Iris pigment epithelial cell (primary cell): ENCODE results near the gene DAPK1.

Source experiments
- DNase-seq: peaks from one replicate; pipeline ENCODE4 v3.0.0-alpha.2; 2011; ENCODE audit warnings: low read depth

Gene DAPK1

GRCh38 chr9:87685871-87686519 is 188.3 kb downstream of the DAPK1 start:
- peak; percentile 49 for DNase-seq

GRCh38 chr9:87686520-87687090 is 188.9 kb downstream of the DAPK1 start:
- no peak for DNase-seq

DNA sequence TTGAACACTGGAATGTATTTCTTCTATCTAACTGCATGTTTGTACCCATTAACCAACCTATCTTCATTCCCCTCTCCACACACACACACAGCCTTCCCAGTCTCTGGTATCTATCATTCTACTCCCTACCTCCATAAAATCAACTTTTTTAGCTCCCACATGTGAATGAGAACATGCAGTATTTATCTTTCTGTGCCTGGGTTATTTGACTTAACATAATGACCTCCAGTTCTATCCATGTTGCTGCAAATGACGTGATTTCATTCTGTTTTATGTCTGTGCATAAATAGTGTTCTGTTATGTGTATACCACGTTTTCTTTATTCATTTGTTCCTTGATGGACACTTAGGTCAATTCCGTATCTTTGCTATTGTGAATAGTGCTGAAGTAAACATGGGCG is 189.5 kb downstream of the DAPK1 start:
- no peak for DNase-seq

- no peak for DNase-seq
These were observed 196.6 kb downstream of the DAPK1 start for GRCh38 chr9:87694236-87694755.

DNA sequence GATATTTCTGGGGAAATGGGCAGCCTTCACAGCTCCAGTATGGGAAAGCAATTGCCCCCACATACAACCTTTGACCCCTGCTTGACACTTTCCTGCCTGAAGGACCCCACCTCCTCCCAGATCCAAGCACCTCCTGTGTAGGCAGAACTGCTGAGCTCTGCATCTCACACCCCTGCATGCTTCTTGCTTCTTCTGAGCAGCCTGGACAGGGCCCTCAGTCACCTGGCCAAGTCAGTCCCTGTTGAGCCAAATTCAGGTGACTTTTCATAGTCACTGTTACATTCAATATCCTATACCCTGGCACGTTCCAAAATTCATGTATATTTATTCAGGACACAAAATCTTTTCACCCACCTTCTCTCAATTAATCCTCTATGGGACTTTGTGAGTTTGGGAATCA is 197.9 kb downstream of the DAPK1 start:
- DNase-seq = no peak

DNA sequence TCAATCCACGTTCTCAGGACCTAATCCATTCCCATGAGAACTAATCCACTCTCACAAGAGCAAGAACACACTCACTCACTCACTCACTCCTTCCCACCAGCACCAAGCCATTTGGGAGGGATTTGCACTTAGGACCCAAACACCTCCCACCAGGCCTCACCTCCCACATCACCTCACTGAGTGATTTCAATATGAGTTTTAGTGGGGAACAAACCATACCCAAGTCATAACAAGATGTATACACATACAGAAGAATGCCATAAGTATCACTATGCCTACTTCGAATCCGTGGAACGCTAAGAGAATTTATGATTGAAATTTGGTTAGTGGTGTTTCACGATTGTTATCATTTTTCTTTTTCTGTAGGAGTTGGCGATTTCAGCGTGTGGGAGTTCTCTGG is 199.0 kb downstream of the DAPK1 start:
- DNase-seq = no peak

DNA sequence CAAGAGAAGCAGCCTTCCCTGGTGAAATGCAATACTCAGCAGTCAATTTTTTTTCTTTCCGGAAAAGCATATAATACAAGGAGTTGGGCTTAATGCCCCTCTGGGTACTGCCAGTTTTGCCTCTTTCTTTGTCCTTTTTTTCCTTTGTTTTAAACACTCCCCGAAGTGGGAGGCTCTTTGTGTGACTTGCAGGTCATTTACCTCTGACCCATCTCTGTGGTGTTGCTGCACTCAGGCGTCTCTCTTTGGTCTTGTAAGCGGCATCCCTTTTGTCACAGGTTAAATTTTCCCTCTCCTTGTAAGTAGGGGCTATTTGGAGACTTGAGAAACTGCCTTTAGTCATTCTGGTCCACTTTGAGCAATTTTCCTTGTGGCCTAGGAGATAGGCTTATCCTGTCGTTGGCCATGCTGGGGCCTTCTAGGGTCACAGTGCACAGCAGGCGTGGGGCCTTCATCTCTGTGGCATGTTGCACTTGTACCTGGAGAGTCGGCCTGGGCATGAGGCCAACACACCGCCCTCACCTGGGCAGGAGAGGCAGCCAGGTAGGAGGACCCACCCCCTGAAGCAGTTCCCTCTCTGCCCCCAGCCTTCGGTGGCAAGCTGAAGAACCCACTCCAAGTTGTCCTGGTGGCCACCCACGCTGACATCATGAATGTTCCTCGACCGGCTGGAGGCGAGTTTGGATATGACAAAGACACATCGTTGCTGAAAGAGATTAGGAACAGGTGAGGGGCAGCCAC is 200.6 kb downstream of the DAPK1 start:
- DNase-seq = no peak

DNA sequence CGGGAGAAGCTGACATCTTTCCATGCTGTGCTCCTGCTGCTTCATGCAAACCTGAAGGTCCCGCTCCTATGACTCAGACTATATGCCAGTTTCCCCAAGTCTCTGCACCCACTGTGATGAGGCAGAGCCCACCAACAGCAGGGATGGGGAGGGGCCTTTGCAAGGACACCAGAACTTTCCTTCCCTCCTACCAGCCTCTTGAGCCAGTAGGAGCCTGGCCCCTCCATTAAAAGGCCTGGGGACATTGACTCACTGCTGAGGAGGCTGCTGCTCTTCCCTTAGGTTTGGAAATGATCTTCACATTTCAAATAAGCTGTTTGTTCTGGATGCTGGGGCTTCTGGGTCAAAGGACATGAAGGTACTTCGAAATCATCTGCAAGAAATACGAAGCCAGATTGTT is 202.2 kb downstream of the DAPK1 start:
- DNase-seq = no peak

DNA sequence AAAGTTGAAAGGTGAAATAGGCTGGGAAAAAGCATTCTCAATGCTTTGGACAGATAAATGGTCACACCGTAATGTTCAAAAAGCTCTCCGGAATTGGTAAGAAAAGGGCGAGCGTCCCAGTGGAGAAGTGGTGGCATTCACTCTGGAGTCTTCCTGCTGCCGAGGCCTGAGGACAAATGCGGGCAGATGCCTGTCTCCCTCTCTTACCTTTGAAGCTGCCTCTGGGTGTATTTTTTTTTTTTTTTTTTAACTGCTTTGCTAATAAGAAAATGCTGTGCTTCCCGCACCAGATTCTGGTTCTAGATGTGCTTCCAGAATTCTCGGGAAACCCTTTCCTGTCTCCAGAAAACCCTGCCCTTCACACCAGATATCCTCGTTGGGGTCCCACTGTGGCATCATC is 203.8 kb downstream of the DAPK1 start:
- DNase-seq = no peak

DNA sequence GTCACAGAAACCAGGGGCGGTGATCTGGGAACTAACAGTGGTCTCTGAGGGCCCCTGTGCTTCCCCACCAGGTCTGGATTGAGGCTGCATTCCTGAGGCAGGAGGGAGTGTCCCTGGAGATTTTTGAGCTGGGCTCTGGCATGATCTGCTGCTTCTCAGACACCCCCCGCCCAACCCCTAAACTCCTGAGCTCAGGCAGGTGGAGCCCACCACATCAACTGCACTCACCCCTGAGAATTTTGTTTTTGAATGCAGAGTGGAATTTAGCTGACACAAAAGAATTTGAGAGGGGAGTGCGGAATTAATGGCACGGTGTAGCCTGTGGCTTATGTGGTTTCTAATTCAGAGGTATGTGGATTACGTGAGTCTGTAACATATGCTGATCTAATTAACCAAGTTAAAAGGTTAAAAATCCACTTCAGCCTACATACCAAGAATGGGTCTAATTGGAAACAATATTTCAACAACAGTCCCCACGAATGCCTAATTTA is 204.3 kb downstream of the DAPK1 start:
- peak; percentile 34 for DNase-seq

GRCh38 chr9:87702921-87703320 is 205.3 kb downstream of the DAPK1 start:
- DNase-seq = no peak

- peak; percentile 38 for DNase-seq
These were observed 206.1 kb downstream of the DAPK1 start for GRCh38 chr9:87703636-87704276.

GRCh38 chr9:87704342-87704741 is 206.7 kb downstream of the DAPK1 start:
- no peak for DNase-seq

DNA sequence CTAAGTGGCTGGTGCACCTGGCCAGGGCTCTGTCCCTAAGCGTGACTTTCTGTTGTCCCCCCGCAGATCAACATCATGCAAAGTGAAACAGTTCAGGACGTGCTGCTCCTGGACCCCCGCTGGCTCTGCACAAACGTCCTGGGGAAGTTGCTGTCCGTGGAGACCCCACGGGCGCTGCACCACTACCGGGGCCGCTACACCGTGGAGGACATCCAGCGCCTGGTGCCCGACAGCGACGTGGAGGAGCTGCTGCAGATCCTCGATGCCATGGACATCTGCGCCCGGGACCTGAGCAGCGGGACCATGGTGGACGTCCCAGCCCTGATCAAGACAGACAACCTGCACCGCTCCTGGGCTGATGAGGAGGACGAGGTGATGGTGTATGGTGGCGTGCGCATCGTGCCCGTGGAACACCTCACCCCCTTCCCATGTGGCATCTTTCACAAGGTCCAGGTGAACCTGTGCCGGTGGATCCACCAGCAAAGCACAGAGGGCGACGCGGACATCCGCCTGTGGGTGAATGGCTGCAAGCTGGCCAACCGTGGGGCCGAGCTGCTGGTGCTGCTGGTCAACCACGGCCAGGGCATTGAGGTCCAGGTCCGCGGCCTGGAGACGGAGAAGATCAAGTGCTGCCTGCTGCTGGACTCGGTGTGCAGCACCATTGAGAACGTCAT is 208.5 kb downstream of the DAPK1 start:
- no peak for DNase-seq

DNA sequence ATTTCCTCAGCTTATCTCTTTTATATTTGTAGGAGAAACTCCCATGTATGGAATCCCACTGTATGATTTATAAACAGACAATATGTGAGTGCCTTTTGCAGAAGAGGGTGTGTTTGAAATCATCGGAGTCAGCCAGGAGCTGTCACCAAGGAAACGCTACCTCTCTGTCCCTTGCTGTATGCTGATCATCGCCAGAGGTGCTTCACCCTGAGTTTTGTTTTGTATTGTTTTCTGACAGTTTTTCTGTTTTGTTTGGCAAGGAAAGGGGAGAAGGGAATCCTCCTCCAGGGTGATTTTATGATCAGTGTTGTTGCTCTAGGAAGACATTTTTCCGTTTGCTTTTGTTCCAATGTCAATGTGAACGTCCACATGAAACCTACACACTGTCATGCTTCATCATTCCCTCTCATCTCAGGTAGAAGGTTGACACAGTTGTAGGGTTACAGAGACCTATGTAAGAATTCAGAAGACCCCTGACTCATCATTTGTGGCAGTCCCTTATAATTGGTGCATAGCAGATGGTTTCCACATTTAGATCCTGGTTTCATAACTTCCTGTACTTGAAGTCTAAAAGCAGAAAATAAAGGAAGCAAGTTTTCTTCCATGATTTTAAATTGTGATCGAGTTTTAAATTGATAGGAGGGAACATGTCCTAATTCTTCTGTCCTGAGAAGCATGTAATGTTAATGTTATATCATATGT is 210.3 kb downstream of the DAPK1 start:
- peak; percentile 50 for DNase-seq

GRCh38 chr9:87708546-87708945 is 210.9 kb downstream of the DAPK1 start:
- DNase-seq = no peak

GRCh38 chr9:87708986-87709728 is 211.5 kb downstream of the DAPK1 start:
- no peak for DNase-seq

- no peak for DNase-seq
These were observed 212.8 kb downstream of the DAPK1 start for GRCh38 chr9:87710443-87710842.

DNA sequence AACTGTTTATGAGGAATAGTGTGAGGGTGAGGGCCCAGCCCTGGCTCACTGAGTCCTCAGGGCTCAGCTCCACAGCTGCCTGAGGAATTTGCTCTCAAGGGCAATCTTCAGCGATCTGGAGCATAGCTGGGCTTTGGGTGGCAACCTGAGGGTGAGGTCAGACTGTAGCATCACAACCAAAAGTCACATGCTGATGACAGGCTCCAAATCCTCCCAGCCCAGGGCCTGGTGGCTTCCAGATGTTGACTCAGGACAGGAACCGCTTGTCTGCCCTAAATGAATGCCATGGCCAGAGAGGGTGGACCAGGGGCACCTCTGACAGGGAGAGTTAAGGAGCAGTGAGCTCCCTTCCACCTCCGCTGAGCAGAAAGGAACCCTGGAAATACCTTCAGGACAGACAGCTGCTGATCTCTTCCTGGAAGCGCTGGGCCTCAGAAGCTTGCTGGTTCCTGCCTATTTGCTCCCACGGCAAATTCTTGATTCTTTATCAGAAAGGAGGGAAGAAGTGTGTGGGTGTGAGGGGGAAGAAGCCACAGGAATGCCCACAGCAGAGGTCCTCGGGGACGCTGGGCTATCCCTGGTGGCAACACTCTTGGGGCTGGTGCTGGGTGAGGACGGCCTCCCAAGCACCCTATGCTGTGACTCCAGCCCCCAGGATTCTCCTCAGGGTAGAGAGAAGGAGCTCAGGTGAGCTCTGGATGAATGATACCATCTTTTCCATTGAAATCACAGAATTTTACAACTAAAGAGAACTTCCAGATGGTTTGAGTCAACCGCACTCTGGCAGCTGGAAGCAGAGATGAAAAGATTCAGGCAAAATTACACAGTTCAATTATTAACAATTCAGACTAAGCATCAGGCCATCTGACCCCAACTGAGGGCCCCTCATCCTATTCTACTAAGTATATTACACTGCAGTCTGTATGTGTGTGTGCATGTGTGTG is 214.5 kb downstream of the DAPK1 start:
- peak; percentile 71 for DNase-seq
